ENCODE measurements around the gene TSPAN16. TPM values are rescaled to one million over a fixed set of nuclear protein-coding genes. Genes with fewer than 3 reads are reported as not detected.

TSPAN16 gene
- total and polyA plus RNA-seq, 2 of the 13 experiments (the other 11 are each of a cell fraction or from before 2014, with no cell fraction given): not detected

- ATAC-seq (no peak), FAIRE-seq (no peak), DNase-seq (ENCODE audit: low spot score) (no peak)
- H3K79me2 ChIP-seq (ENCODE audit: insufficient read depth, low read length): no peaks in the 10 kb centered on the region
- BruUV-seq (replicated peaks): no TSS peak
- H3K9me3 ChIP-seq (ENCODE audit: low read length): no peaks in the 10 kb centered on the region
- ChIA-PET POLR2A (no interaction called here), CTCF (ENCODE audit: low intra/inter-chr PET ratio, low total read pairs) (no interaction called here)
- H3K27ac ChIP-seq (ENCODE audit: extremely low read length, insufficient read depth, low read length): no peak overlapping the region
- 37% methylated on average over 2 of the region's 2 CpGs for WGBS (ENCODE audit: low lambda C conversion rate)
- peaks cover 37% of the 10 kb centered on the region for H3K4me1 ChIP-seq (ENCODE audit: insufficient read depth, low read length)
- peaks cover 0 to 2% of the 10 kb centered on the region in 2 experiments; a peak in 1 of 5 replicates for H3K27me3 ChIP-seq (ENCODE audit: control insufficient read depth in 1 of 2, insufficient read depth in 2 of 2, low read length in 2 of 2)
- TF ChIP-seq ZFP91 (CRISPR knock-in tag; IDR thresholded peaks at IDR 0.05; ENCODE audit: borderline replicate concordance): no peak
- no peak for TF ChIP-seq REL (CRISPR knock-in tag; conservative IDR thresholded peaks at IDR 0.05)
- no peak for TF ChIP-seq MED1 (CRISPR knock-in tag; IDR thresholded peaks at IDR 0.05)
- no peak for TF ChIP-seq PHF20 (CRISPR knock-in tag; IDR thresholded peaks at IDR 0.05)
- TF ChIP-seq TARDBP (CRISPR knock-in tag; IDR thresholded peaks at IDR 0.05): no peak
- TF ChIP-seq TFAP4 (IDR thresholded peaks at IDR 0.05; ENCODE audit: borderline replicate concordance, low read depth): no peak
- intact Hi-C loops (cut with micrococcal nuclease; ENCODE audit: unreplicated experiment): no loop called here
- no peaks in the 10 kb centered on the region for H3K36me3 ChIP-seq (replicated peaks in 1 of 2; ENCODE audit: control insufficient read depth in 1 of 2, insufficient read depth in 2 of 2, low read length in 2 of 2)
- in situ Hi-C loops (cut with HindIII; ENCODE audit: extremely low pct_ligation_motif_present, low pct_unique_long_range_greater_than_20kb): no loop called here
- H4K20me1 ChIP-seq (ENCODE audit: insufficient read depth, low read length): no peaks in the 10 kb centered on the region
- no peak overlapping the region for H3K4me2 ChIP-seq (ENCODE audit: low read depth, low read length)
- no peak overlapping the region for H2AFZ ChIP-seq (ENCODE audit: low read length)
- no peak overlapping the region for H3K9ac ChIP-seq (ENCODE audit: insufficient read depth, low read depth, low read length)
- no peak overlapping the region for H3K4me3 ChIP-seq (replicated peaks in 1 of 3; ENCODE audit: insufficient read depth in 1 of 3, low read depth in 2 of 3, low read length in 3 of 3)
Observed at GRCh38 chr19:11273296-11273695, 22.7 kb upstream of the TSPAN16 start.

GRCh38 chr19:11273989-11274388 is 22.0 kb upstream of the TSPAN16 start:
- POLR2A ChIA-PET: interaction anchor here (1.0 kb wide), 2 partner anchors 9 kb away, joined by 3 to 5 read pairs; no protein-coding TSS in a partner anchor
- Histone ChIP-seq H3K4me2 (ENCODE audit: low read depth, low read length) (no peak overlapping the region), H3K4me3 (replicated peaks in 1 of 3; ENCODE audit: insufficient read depth in 1 of 3, low read depth in 2 of 3, low read length in 3 of 3) (no peak overlapping the region), H4K20me1 (ENCODE audit: insufficient read depth, low read length) (no peaks in the 10 kb centered on the region), H2AFZ (ENCODE audit: low read length) (no peak overlapping the region), H3K79me2 (ENCODE audit: insufficient read depth, low read length) (no peaks in the 10 kb centered on the region), H3K27ac (ENCODE audit: extremely low read length, insufficient read depth, low read length) (no peak overlapping the region), H3K9ac (ENCODE audit: insufficient read depth, low read depth, low read length) (no peak overlapping the region), H3K4me1 (ENCODE audit: insufficient read depth, low read length) (peaks cover 30% of the 10 kb centered on the region), H3K36me3 (replicated peaks in 1 of 2; ENCODE audit: control insufficient read depth in 1 of 2, insufficient read depth in 2 of 2, low read length in 2 of 2) (no peaks in the 10 kb centered on the region), H3K27me3 (ENCODE audit: control insufficient read depth in 1 of 2, insufficient read depth in 2 of 2, low read length in 2 of 2) (no peaks in the 10 kb centered on the region), H3K9me3 (ENCODE audit: low read length) (no peaks in the 10 kb centered on the region)
- DNase-seq (ENCODE audit: low spot score): no peak
- no TSS peak for BruUV-seq (replicated peaks)
- 74% methylated on average over 5 of the region's 5 CpGs for WGBS (ENCODE audit: low lambda C conversion rate)
- in situ Hi-C loops (cut with HindIII; ENCODE audit: extremely low pct_ligation_motif_present, low pct_unique_long_range_greater_than_20kb): no loop called here
- ATAC-seq: no peak
- CTCF ChIA-PET (ENCODE audit: low intra/inter-chr PET ratio, low total read pairs): no interaction called here
- FAIRE-seq: no peak
- intact Hi-C loops (cut with micrococcal nuclease; ENCODE audit: unreplicated experiment): no loop called here
- TF ChIP-seq ZNF562 (CRISPR knock-in tag; IDR thresholded peaks at IDR 0.05; ENCODE audit: borderline replicate concordance): no peak
- no peak for TF ChIP-seq ZBTB20 (CRISPR knock-in tag; IDR thresholded peaks at IDR 0.05; ENCODE audit: borderline replicate concordance, low read depth)
- no peak for TF ChIP-seq TERF1 (CRISPR knock-in tag; IDR thresholded peaks at IDR 0.05)
- TF ChIP-seq FLYWCH1 (CRISPR knock-in tag; IDR thresholded peaks at IDR 0.05): no peak
- TF ChIP-seq NPAS2 (CRISPR knock-in tag; IDR thresholded peaks at IDR 0.05; ENCODE audit: borderline replicate concordance): no peak
- no peak for TF ChIP-seq NCOR1 (IDR thresholded peaks at IDR 0.05; ENCODE audit: borderline replicate concordance, low read length)
- TF ChIP-seq ZFP90 (CRISPR knock-in tag; IDR thresholded peaks at IDR 0.05; ENCODE audit: borderline replicate concordance): no peak
- TF ChIP-seq DBP (CRISPR knock-in tag; IDR thresholded peaks at IDR 0.05; ENCODE audit: not compliant biosample characterization): no peak
- no peak for TF ChIP-seq NR2C2 (CRISPR knock-in tag; IDR thresholded peaks at IDR 0.05; ENCODE audit: borderline replicate concordance)
